Keratinocyte (primary cell): ENCODE measurements around the gene DOP1B. TPM values are rescaled to one million over a fixed set of nuclear protein-coding genes. Genes with fewer than 3 reads are reported as not detected.

Experiments used
- DNase-seq: peaks from one replicate; pipeline ENCODE4 v3.0.0-alpha.2; 2011; ENCODE audit warnings: low read depth, missing footprints, low spot score
- FAIRE-seq: peaks from 2 replicates; lab custom pipeline; 2011; peaks lifted over from hg19 to GRCh38; lab: Jason Lieb, UNC
- H2AFZ ChIP-seq: 2 replicates; pipeline ENCODE4 v1.6.0; 2012; ENCODE audit warnings: low read length, control low read depth, inconsistent platforms; ENCODE audit not compliant: control insufficient read depth
- H3K27ac ChIP-seq: 2 replicates; pipeline ENCODE4 v1.5.1; 2011; ENCODE audit warnings: low read length; ENCODE audit not compliant: control insufficient read depth, insufficient read depth
- H3K27me3 ChIP-seq: 3 replicates; pipeline ENCODE4 v1.6.0; 2011; ENCODE audit warnings: low read length; ENCODE audit not compliant: control insufficient read depth, insufficient read depth; ENCODE audit errors: extremely low read depth
- H3K36me3 ChIP-seq, 2 experiments: 2 replicates in 1 of 2; 3 replicates in 1 of 2; pipeline ENCODE4 v1.5.1; 2011; ENCODE audit warnings: low read length in 2 of 2, mild to moderate bottlenecking in 1 of 2; ENCODE audit not compliant: control insufficient read depth in 2 of 2, insufficient read depth in 2 of 2; ENCODE audit errors: extremely low read depth in 1 of 2
- H3K4me1 ChIP-seq: 3 replicates; pipeline ENCODE4 v1.5.1; 2011; ENCODE audit warnings: low read length; ENCODE audit not compliant: control insufficient read depth, insufficient read depth; ENCODE audit errors: extremely low read depth
- H3K4me2 ChIP-seq: 3 replicates; pipeline ENCODE4 v1.6.0; 2011; ENCODE audit warnings: low read depth, low read length; ENCODE audit not compliant: control insufficient read depth, insufficient read depth; ENCODE audit errors: extremely low read depth
- H3K4me3 ChIP-seq, 3 experiments: fragments of 200-600 bp in 1 of 3; sonication (generic) in 1 of 3; 2 replicates in 2 of 3; 3 replicates in 1 of 3; pipeline ENCODE4 v1.5.1; 2011 to 2016; ENCODE audit warnings: low read length in 3 of 3, mild to moderate bottlenecking in 3 of 3, control low read depth in 2 of 3, inconsistent platforms in 1 of 3, low read depth in 1 of 3, mixed read lengths in 1 of 3, mixed run types in 1 of 3, moderate library complexity in 1 of 3; ENCODE audit not compliant: control insufficient read depth in 2 of 3, insufficient read depth in 2 of 3; ENCODE audit errors: extremely low read depth in 1 of 3
- H3K79me2 ChIP-seq: 2 replicates; pipeline ENCODE4 v1.6.0; 2012; ENCODE audit warnings: low read length; ENCODE audit not compliant: control insufficient read depth, insufficient read depth
- H3K9ac ChIP-seq: 3 replicates; pipeline ENCODE4 v1.6.0; 2011; ENCODE audit warnings: low read length; ENCODE audit not compliant: control insufficient read depth, insufficient read depth; ENCODE audit errors: extremely low read depth
- H3K9me1 ChIP-seq: 3 replicates; pipeline ENCODE4 v1.6.0; 2011; ENCODE audit warnings: low read length; ENCODE audit not compliant: control insufficient read depth, insufficient read depth; ENCODE audit errors: extremely low read depth
- H3K9me3 ChIP-seq: 2 replicates; pipeline ENCODE4 v1.5.1; 2012; ENCODE audit warnings: low read depth, low read length; ENCODE audit not compliant: control insufficient read depth
- H4K20me1 ChIP-seq: 3 replicates; pipeline ENCODE4 v1.6.0; 2011; ENCODE audit warnings: low read length; ENCODE audit not compliant: control insufficient read depth, insufficient read depth; ENCODE audit errors: extremely low read depth
- EZH2 ChIP-seq: IDR thresholded peaks from one replicate; pipeline ENCODE4 v1.6.1; 2012; ENCODE audit warnings: inconsistent platforms, mild to moderate bottlenecking, low read length, moderate library complexity
- dilution Hi-C: fragments of 300-500 bp; cut with MboI; formaldehyde crosslinking; loops from one replicate; pipeline ENCODE4 v1.7.0; 2020; ENCODE audit warnings: low sequenced_read_pairs; ENCODE audit not compliant: extremely low pct_ligation_motif_present
- polyA plus RNA-seq, 5 experiments: library from polyadenylated mRNA; depleted of rRNA in 3 of 5; stranded (reverse) in 3 of 5; stranded (forward) in 1 of 5; unstranded in 1 of 5; fragments of >200 nt; gene quantifications; 1 replicate in 1 of 5; 2 replicates in 3 of 5; 3 replicates in 1 of 5; pipeline versions ENCODE4 v1.2.1 to v1.2.3, GENCODE V29; 2011 to 2012; ENCODE audit warnings: missing spikeins in 2 of 5, low read depth in 1 of 5, low replicate concordance in 1 of 5
- TF ChIP-seq, protein P1 (sequence below), 3 experiments: IDR thresholded peaks in 1 of 3; conservative IDR thresholded peaks in 1 of 3; optimal IDR thresholded peaks in 1 of 3; 2 replicates in 2 of 3; 3 replicates in 1 of 3; pipeline versions ENCODE3 to v1.5.1; 2011; ENCODE audit warnings: low read length in 3 of 3, mild to moderate bottlenecking in 3 of 3, moderate library complexity in 2 of 3, control low read depth in 1 of 3, inconsistent platforms in 1 of 3; ENCODE audit not compliant: insufficient read depth in 2 of 3; ENCODE audit errors: extremely low read depth in 1 of 3

Gene DOP1B
- polyA plus RNA-seq, 1 donor (not counting 4 experiments of a cell fraction or from before 2014, with no cell fraction given): 2.9 TPM

DNA sequence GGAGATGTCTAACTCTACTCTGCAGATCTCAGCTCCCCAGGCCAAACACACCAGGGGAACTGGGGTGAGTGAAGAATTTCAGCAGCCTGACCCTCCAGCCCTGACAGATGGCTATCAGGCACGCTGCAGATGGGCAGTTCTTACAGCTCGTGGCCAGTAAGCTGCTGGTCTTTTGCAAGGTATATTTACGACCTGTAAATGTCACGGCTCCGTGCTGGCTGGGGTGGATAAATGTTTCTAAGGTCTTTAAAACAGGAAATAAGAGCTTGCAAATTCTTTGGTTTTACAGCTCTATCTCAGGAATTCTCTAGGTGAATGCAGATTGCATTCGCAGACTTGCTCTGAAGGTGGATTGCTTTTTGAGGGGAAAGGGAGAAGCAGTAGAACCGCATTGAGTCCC, 10.1 kb downstream of the DOP1B start:
- H3K4me3 ChIP-seq: no peak overlapping the region
- FAIRE-seq: no peak
- TF ChIP-seq, protein P1, sequence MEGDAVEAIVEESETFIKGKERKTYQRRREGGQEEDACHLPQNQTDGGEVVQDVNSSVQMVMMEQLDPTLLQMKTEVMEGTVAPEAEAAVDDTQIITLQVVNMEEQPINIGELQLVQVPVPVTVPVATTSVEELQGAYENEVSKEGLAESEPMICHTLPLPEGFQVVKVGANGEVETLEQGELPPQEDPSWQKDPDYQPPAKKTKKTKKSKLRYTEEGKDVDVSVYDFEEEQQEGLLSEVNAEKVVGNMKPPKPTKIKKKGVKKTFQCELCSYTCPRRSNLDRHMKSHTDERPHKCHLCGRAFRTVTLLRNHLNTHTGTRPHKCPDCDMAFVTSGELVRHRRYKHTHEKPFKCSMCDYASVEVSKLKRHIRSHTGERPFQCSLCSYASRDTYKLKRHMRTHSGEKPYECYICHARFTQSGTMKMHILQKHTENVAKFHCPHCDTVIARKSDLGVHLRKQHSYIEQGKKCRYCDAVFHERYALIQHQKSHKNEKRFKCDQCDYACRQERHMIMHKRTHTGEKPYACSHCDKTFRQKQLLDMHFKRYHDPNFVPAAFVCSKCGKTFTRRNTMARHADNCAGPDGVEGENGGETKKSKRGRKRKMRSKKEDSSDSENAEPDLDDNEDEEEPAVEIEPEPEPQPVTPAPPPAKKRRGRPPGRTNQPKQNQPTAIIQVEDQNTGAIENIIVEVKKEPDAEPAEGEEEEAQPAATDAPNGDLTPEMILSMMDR (optimal IDR thresholded peaks at IDR 0.05 in 1 of 3, IDR thresholded peaks at IDR 0.05 in 1 of 3, conservative IDR thresholded peaks at IDR 0.05 in 1 of 3; ENCODE audit: extremely low read depth in 1 of 3, insufficient read depth in 2 of 3, low read length in 3 of 3): no peak

DNA sequence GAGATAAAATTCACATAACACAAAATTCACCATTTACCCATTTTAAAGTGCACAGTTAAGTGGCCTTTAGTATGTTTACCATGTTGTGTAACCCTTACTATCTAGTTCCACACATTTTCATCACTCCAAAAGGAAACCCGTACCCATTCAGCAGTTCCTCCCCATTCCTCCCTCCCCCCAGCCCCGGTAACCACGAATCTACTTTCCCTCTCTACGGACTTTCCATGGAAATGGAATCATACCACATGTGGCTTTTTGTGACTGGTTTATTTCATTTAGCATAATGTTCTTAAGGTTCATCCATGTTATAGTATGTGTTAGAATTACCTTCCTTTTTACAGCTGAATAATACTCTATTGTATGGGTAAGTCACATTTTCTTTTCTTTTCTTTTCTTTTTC, 10.9 kb downstream of the DOP1B start:
- no peaks in the 10 kb centered on the region for H4K20me1 ChIP-seq
- H3K9me3 ChIP-seq: no peaks in the 10 kb centered on the region
- FAIRE-seq (no peak), DNase-seq (no peak)
- H3K9me1 ChIP-seq: no peaks in the 10 kb centered on the region
- no peaks in the 10 kb centered on the region for H3K27me3 ChIP-seq
- no peaks in the 10 kb centered on the region for H3K4me1 ChIP-seq
- no peak overlapping the region for H2AFZ ChIP-seq
- H3K4me3 ChIP-seq: no peak overlapping the region
- H3K27ac ChIP-seq: no peak overlapping the region
- dilution Hi-C loops: no loop called here
- no peak overlapping the region for H3K4me2 ChIP-seq
- peaks cover 0 to 1% of the 10 kb centered on the region in 2 experiments for H3K36me3 ChIP-seq
- TF ChIP-seq, protein P1 (optimal IDR thresholded peaks at IDR 0.05 in 1 of 3, IDR thresholded peaks at IDR 0.05 in 1 of 3, conservative IDR thresholded peaks at IDR 0.05 in 1 of 3; ENCODE audit: extremely low read depth in 1 of 3, insufficient read depth in 2 of 3, low read length in 3 of 3): no peak
- TF ChIP-seq EZH2: no peak
- no peak overlapping the region for H3K9ac ChIP-seq
- H3K79me2 ChIP-seq: no peaks in the 10 kb centered on the region

More for the DNA sequence above, 10.1 kb downstream of the DOP1B start:
- no peaks in the 10 kb centered on the region for H3K27me3 ChIP-seq
- H4K20me1 ChIP-seq: no peaks in the 10 kb centered on the region
- no peak overlapping the region for H3K4me2 ChIP-seq
- H3K4me1 ChIP-seq: no peaks in the 10 kb centered on the region
- H3K27ac ChIP-seq: no peak overlapping the region
- no peak overlapping the region for H2AFZ ChIP-seq
- no peaks in the 10 kb centered on the region for H3K9me3 ChIP-seq
- peaks cover 0 to 1% of the 10 kb centered on the region in 2 experiments for H3K36me3 ChIP-seq
- H3K79me2 ChIP-seq: no peaks in the 10 kb centered on the region
- H3K9ac ChIP-seq: no peak overlapping the region
- dilution Hi-C loops: no loop called here
- no peaks in the 10 kb centered on the region for H3K9me1 ChIP-seq
- no peak for DNase-seq
